Cardiac septum (tissue), 1 donor: ENCODE data around the gene CLASP1. TPM values are rescaled to one million over a fixed set of nuclear protein-coding genes. Genes with fewer than 3 reads are reported as not detected.
A peak's percentile ranks its signal among the peaks of the same experiment; 100 is the strongest.
"Not testable (repeated sequence)": the region's sequence is repeated elsewhere in the genome, so short reads cannot be mapped to it uniquely, and the experiment has no call there.

Source experiments
- DNase-seq: peaks from one replicate; pipeline ENCODE4 v3.0.0-alpha.2; 2020; ENCODE audit warnings: low spot score
- intact Hi-C: fragments of 100-400 bp; cut with DNase I; formaldehyde crosslinking; loops from one replicate; pipeline ENCODE4 v1.14.0; 2022
- total RNA-seq: library from RNA; stranded (reverse); fragmentation: NEBNext Ultra II Directional; extraction: Animal tissue kit (Norgen Biotek cat#: 25700); gene quantifications from one replicate; pipeline ENCODE4 v1.2.1, GENCODE V29; 2021
- donor health status: DM: no; HTN: no; CAD: no.

CLASP1 gene
- total RNA-seq, 1 donor from 2014 or later: 66.1 TPM

DNA sequence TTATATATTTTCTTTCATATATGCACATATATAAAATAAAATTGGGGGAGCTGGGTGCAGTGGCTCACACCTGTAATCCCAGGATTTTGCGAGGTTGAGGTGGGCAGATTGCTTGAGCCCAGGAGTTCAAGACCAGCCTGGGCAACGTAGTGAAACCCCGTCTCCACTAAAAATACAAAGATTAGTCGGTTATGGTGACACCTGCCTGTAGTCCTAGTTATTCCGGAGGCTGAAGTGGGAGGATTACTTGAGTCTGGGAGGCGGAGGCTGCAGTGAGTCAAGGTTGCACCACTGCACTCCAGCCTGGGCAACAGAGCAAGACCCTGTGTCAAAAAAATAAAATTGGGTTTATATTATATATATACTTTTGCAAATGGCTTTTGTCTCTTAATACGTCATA lies 324.7 kb downstream of the CLASP1 start:
- DNase-seq: no peak
- intact Hi-C loops: no loop called here

GRCh38 chr2:121321476-121321875 lies 327.8 kb downstream of the CLASP1 start:
- intact Hi-C loops: no loop called here
- DNase-seq: peak; percentile 41

DNA sequence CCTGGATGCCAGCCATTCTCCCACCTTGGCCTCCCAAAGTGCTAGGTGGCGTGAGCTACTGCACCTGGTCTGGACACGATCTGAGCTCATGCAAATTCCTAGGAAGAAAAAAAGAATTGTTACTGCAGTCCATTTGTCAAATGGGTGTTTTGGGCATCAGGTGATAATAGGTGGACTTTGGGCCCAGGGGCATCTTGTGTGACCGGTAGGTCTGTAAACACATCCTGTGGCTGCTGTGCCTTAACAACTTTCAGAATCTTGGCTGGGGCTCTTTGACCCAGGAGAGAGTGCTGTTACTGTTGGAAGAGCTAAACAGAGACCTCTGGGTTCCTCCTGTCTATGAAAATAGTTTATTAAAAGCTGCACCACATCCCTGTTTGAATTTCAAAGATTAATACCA lies 329.3 kb downstream of the CLASP1 start:
- intact Hi-C loops: no loop called here
- peak; percentile 10 for DNase-seq

DNA sequence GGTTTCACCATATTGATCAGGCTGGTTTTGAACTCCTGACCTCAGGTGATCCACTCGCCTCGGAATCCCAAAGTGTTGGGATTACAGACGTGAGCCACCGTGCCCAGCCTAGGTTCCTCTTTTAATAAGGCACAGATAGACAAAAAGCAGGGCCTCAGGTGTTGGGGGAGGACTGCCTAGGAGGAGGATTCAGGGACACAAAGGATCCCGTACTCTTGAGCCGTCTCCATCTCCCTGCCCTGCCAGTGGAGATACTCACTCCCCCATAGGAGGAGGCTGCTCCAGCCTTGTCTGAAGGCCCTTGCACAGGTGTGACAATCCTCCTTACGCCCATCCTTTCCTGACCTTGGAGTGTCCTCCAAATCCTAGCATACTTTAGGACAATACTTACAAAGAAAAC lies 332.3 kb downstream of the CLASP1 start:
- peak; percentile 31 for DNase-seq
- intact Hi-C loops: no loop called here

GRCh38 chr2:121313701-121314100 lies 335.6 kb downstream of the CLASP1 start:
- intact Hi-C loops: not testable (repeated sequence)
- DNase-seq: peak; percentile 19

- no peak for DNase-seq
These were observed 339.5 kb downstream of the CLASP1 start for GRCh38 chr2:121309801-121310200.

DNA sequence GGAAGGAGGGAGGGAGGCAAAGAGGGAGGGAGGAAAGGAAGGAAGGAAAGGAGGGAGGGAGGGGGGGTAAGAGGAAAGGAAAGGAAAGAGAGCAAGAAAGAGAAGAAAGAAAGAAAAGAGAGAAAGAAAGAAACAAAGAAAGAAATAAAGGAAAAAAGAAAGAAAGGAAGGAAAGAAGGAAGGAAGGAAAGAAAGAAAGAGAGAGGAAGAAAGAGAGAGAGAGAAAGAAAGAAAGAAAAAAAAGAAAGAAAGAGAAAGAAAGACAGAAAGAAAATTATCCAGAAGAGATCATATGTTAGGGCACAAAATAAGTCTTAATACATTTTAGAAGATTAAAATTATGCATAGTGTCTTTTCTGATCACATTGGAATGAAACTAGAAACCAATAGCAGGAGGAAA lies 339.9 kb downstream of the CLASP1 start:
- intact Hi-C loops: no loop called here
- no peak for DNase-seq

More at GRCh38 chr2:121309801-121310200, 339.5 kb downstream of the CLASP1 start:
- intact Hi-C loops: no loop called here

GRCh38 chr2:121307048-121307447 lies 342.2 kb downstream of the CLASP1 start:
- intact Hi-C loops: no loop called here
- DNase-seq: no peak

- intact Hi-C loops: no loop called here
- DNase-seq: no peak
These were observed 344.3 kb downstream of the CLASP1 start for GRCh38 chr2:121304941-121305340.

- peak; percentile 10 for DNase-seq
These were observed 345.6 kb downstream of the CLASP1 start for GRCh38 chr2:121303531-121304263.

GRCh38 chr2:121301190-121301589 lies 348.1 kb downstream of the CLASP1 start:
- intact Hi-C loops, DNase-seq: not testable (repeated sequence)

More at GRCh38 chr2:121303531-121304263, 345.6 kb downstream of the CLASP1 start:
- intact Hi-C loops: no loop called here

- intact Hi-C loops: loop anchor here (10.0 kb wide), 1 partner anchor 204 kb away; no protein-coding TSS in a partner anchor
- peak; percentile 22 for DNase-seq
These were observed 350.8 kb downstream of the CLASP1 start for GRCh38 chr2:121298476-121298875.

DNA sequence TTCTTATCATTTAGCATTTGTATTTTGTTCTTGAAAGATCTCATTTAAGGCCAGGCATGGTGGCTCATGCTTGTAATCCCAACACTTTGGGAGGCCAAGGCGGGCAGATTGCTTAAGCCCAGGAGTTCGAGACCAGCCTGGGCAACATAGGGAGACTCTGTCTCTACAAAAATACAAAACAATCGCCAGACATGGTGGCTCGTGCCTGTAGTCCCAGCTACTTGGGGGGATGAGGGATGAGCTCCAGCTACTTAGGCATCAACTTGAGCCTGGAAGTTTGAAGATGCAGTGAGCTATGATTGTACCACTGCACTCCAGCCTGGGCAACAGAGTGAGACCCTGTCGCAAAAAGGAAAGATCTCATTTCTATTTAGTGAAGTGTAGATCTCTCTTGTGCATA lies 351.4 kb downstream of the CLASP1 start:
- intact Hi-C loops: loop anchor here (10.0 kb wide), 1 partner anchor 203 kb away; no protein-coding TSS in a partner anchor
- DNase-seq: not testable (repeated sequence)

GRCh38 chr2:121297217-121297830 lies 351.9 kb downstream of the CLASP1 start:
- intact Hi-C loops: loop anchor here (10.0 kb wide), 1 partner anchor 203 kb away; no protein-coding TSS in a partner anchor
- peak; percentile 72 for DNase-seq

- intact Hi-C loops: loop anchor here (10.0 kb wide), 1 partner anchor 201 kb away; no protein-coding TSS in a partner anchor
- DNase-seq: peak; percentile 73
These were observed 353.2 kb downstream of the CLASP1 start for GRCh38 chr2:121295911-121296650.

GRCh38 chr2:121294881-121295840 lies 354.1 kb downstream of the CLASP1 start:
- intact Hi-C loops: loop anchor here (10.0 kb wide), 1 partner anchor 200 kb away; no protein-coding TSS in a partner anchor
- peak; percentile 70 for DNase-seq

DNA sequence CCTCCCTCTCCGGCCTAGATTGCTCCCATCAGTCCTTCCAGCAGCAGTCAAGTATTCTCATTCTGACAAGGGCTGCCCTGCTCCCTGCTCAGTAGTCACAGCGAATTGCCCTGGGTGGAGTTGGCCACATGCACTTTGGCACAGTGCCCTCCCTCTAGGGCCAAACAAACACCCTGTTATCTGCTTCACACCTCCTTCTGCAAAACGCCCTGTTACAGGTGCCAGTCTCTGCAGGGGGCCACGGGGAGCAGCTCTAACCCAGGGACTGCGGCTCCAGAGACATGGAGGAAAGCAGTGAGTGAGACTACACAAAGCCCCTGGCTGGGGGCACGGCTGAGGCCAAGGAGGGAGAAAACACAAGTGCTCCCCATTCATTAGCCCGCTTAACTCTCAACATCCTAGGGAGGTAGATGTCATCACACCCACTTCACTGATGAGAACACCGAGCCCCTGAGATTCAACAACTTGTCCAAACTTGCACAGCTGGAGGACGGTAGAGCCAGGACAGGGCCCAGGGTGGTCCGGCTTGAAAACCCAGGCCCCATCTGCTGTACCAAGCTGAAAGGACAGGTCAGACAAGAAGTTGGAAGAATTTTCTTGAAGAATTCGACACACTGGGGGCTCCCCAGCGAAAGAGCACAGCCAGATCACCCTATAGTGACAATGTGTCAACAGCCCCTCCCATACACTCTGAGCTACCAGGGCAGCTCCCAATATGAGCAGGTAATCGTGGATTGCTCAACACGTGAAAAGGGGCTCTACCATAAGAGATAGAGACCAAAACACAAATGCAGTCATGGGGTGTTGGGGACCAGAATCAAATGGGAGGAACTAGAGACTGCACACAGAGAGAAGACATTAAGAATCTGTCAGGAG lies 355.6 kb downstream of the CLASP1 start:
- peak; percentile 47 for DNase-seq
- intact Hi-C loops: loop anchor here (10.0 kb wide), 1 partner anchor 199 kb away; no protein-coding TSS in a partner anchor

GRCh38 chr2:121291251-121291580 lies 358.0 kb downstream of the CLASP1 start:
- no peak for DNase-seq
- intact Hi-C loops: loop anchor here (10.0 kb wide), 1 partner anchor 196 kb away; no protein-coding TSS in a partner anchor
